Ascending aorta (tissue), 2 donors: ENCODE results near the gene SHMT2. TPM values are rescaled to one million over a fixed set of nuclear protein-coding genes. Genes with fewer than 3 reads are reported as not detected.
A peak's percentile ranks its signal among the peaks of the same experiment; 100 is the strongest.

Experiments
- DNase-seq, 2 donors: peaks; one replicate each; pipeline ENCODE4 v3.0.0-alpha.2; 2019; ENCODE audit warnings: low spot score in 2 of 2
- H3K27ac ChIP-seq, 2 donors: fragments of 200-600 bp; sonication (generic); one replicate each; pipeline ENCODE4 v1.5.1; 2016 to 2017; ENCODE audit warnings: mild to moderate bottlenecking in 1 of 2
- H3K27me3 ChIP-seq: fragments of 200-600 bp; sonication (generic); one replicate; pipeline ENCODE4 v1.5.1; 2017
- H3K36me3 ChIP-seq, 2 donors: fragments of 200-600 bp; sonication (generic); one replicate each; pipeline ENCODE4 v1.5.1; 2016
- H3K4me1 ChIP-seq, 2 donors: fragments of 200-600 bp; sonication (generic); one replicate each; pipeline ENCODE4 v1.5.1; 2016 to 2017; ENCODE audit warnings: mild to moderate bottlenecking in 1 of 2
- H3K4me3 ChIP-seq, 2 donors: fragments of 200-600 bp; sonication (generic); one replicate each; pipeline ENCODE4 v1.5.1; 2016 to 2017; ENCODE audit warnings: mild to moderate bottlenecking in 1 of 2
- H3K9me3 ChIP-seq, 2 donors: fragments of 200-600 bp; sonication (generic); one replicate each; pipeline ENCODE4 v1.5.1; 2016
- intact Hi-C: fragments of 100-400 bp; cut with DNase I; formaldehyde crosslinking; loops from one replicate; pipeline ENCODE4 v1.15.1; 2023
- total RNA-seq: library from RNA; depleted of rRNA; stranded (reverse); fragments of >200 nt; gene quantifications from one replicate; pipeline ENCODE4 v1.1.0, GENCODE V29; 2016
- TF ChIP-seq, protein P1 (sequence below), 3 experiments: fragments of 200-600 bp in 2 of 3; fragments of 450-650 bp in 1 of 3; sonication (generic) in 2 of 3; IDR thresholded peaks; one replicate each; pipeline ENCODE4 v1.5.1; 2016 to 2019; ENCODE audit warnings: antibody characterized with exemption in 3 of 3, mild to moderate bottlenecking in 1 of 3, moderate library complexity in 1 of 3

Gene SHMT2
- total RNA-seq, 1 donor from 2014 or later: 136 TPM

DNA sequence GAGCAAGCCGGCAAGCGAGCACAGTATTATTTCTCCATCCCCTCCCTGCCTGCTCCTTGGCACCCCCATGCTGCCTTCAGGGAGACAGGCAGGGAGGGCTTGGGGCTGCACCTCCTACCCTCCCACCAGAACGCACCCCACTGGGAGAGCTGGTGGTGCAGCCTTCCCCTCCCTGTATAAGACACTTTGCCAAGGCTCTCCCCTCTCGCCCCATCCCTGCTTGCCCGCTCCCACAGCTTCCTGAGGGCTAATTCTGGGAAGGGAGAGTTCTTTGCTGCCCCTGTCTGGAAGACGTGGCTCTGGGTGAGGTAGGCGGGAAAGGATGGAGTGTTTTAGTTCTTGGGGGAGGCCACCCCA lies 16.8 kb upstream of the SHMT2 start:
- Histone ChIP-seq H3K4me1 (peaks cover 13 to 35% of the 10 kb centered on the region in 2 donors), H3K27ac (peak overlapping the region; percentile 68 to 76), H3K9me3 (no peaks in the 10 kb centered on the region), H3K27me3 (no peaks in the 10 kb centered on the region), H3K36me3 (peaks cover 42 to 50% of the 10 kb centered on the region in 2 donors), H3K4me3 (no peak overlapping the region)
- no peak for DNase-seq
- TF ChIP-seq, protein P1, sequence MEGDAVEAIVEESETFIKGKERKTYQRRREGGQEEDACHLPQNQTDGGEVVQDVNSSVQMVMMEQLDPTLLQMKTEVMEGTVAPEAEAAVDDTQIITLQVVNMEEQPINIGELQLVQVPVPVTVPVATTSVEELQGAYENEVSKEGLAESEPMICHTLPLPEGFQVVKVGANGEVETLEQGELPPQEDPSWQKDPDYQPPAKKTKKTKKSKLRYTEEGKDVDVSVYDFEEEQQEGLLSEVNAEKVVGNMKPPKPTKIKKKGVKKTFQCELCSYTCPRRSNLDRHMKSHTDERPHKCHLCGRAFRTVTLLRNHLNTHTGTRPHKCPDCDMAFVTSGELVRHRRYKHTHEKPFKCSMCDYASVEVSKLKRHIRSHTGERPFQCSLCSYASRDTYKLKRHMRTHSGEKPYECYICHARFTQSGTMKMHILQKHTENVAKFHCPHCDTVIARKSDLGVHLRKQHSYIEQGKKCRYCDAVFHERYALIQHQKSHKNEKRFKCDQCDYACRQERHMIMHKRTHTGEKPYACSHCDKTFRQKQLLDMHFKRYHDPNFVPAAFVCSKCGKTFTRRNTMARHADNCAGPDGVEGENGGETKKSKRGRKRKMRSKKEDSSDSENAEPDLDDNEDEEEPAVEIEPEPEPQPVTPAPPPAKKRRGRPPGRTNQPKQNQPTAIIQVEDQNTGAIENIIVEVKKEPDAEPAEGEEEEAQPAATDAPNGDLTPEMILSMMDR (IDR thresholded peaks at IDR 0.05): no peak
- intact Hi-C loops: loop anchor here (1.0 kb wide), 1 partner anchor 31 kb away; no protein-coding TSS in a partner anchor

DNA sequence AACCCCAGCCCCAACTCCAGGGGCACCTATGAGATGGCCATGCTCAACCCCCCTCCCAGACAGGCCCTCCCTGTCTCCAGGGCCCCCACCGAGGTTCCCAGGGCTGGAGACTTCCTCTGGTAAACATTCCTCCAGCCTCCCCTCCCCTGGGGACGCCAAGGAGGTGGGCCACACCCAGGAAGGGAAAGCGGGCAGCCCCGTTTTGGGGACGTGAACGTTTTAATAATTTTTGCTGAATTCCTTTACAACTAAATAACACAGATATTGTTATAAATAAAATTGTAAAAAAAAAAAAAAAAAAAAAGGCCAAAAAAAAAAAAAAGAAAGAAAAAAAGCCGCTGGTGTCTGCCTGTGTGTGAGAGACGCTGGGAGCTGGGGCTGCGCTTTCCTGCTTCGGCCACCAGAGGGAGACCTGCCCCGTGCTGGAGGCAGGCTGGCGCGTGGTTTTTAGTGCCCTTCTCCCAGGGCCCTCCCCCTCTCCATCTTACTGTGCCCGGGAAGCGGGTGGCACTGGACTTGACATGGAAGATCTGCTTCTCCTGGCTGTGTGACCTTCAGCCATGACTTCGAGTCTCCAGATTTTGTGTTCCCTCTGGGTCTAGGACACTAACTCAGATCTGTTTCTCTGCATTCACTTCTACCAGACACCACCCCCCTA lies 16.3 kb upstream of the SHMT2 start:
- peak; percentile 62 to 96 for DNase-seq
- Histone ChIP-seq H3K27ac (peak overlapping the region; percentile 68 to 76), H3K27me3 (no peaks in the 10 kb centered on the region)

DNA sequence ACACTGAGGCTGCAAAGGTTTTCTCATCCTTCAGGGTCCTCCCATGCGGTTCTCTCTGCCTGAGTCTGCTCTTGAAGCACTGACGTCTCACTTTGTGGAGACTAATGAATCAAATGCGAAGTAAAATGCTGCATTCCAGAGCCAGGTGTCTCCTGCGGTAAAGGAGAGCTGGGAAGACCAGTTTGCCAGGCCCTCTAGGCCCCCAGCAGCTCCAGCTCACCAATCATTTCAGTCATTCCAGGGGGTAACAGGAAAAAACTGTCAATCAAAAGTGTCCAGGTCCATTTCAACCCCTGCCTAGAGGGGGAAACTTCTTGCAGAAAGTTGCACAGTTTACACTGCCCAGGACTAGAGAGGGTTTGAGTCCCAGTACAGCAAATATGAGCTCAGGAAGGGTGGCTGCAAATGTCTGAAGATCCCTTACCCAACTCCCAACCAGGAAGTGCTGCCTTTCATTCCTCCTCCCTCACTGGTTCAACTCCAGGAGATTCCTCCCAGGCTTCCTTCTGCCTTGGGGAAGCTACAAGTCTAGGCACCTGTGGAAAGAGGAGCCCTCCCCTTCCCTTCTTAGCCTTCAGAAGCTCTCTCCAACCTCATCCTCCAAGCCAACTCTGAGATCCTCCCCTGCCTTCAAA lies 15.6 kb upstream of the SHMT2 start:
- TF ChIP-seq, protein P1 (IDR thresholded peaks at IDR 0.05): no peak
- peaks cover 30 to 38% of the 10 kb centered on the region in 2 donors for H3K36me3 ChIP-seq
- peaks cover 13 to 35% of the 10 kb centered on the region in 2 donors for H3K4me1 ChIP-seq
- intact Hi-C loops: loop anchor here (1.0 kb wide), 2 partner anchors 25 to 29 kb away; no protein-coding TSS in a partner anchor
- peak overlapping the region in 1 of 2 donors; percentile 31 for H3K27ac ChIP-seq
- H3K4me3 ChIP-seq: no peak overlapping the region
- no peak for DNase-seq
- no peaks in the 10 kb centered on the region for H3K27me3 ChIP-seq
- H3K9me3 ChIP-seq: no peaks in the 10 kb centered on the region

More for the DNA sequence above, 16.3 kb upstream of the SHMT2 start:
- H3K4me1 ChIP-seq: peaks cover 13 to 35% of the 10 kb centered on the region in 2 donors
- H3K4me3 ChIP-seq: no peak overlapping the region
- TF ChIP-seq, protein P1 (IDR thresholded peaks at IDR 0.05): peak; percentile 89 to 95 (median 92)
- H3K9me3 ChIP-seq: no peaks in the 10 kb centered on the region
- intact Hi-C loops: loop anchor here (1.0 kb wide), 1 partner anchor 30 kb away; no protein-coding TSS in a partner anchor
- H3K36me3 ChIP-seq: peaks cover 37 to 45% of the 10 kb centered on the region in 2 donors

DNA sequence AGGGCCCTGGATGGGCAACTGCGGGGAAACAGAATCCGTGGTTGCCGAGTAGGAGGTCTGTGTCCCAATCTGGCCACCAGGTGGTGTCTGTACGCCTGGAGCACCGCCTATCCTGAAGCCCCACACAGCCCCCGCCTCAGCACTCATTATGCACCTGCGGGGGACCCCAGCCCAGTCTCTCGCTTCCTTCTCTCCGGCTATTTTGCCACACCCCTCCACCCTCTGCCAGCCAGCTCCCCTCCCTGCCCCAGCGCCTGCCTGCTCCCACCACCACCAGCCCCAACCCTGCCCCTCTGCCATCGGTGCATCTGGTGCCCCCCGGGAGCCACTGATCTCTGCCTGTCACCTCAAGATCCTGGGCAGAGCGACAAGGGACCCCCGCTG lies 15.1 kb upstream of the SHMT2 start:
- Histone ChIP-seq H3K4me1 (peaks cover 13 to 35% of the 10 kb centered on the region in 2 donors), H3K27me3 (no peaks in the 10 kb centered on the region), H3K9me3 (no peaks in the 10 kb centered on the region), H3K4me3 (no peak overlapping the region), H3K27ac (peak overlapping the region in 1 of 2 donors; percentile 31), H3K36me3 (peaks cover 25 to 33% of the 10 kb centered on the region in 2 donors)
- no peak for DNase-seq
- intact Hi-C loops: loop anchor here (1.0 kb wide), 1 partner anchor 25 kb away; no protein-coding TSS in a partner anchor
- TF ChIP-seq, protein P1 (IDR thresholded peaks at IDR 0.05): peak; percentile 53 to 66 (median 65)

DNA sequence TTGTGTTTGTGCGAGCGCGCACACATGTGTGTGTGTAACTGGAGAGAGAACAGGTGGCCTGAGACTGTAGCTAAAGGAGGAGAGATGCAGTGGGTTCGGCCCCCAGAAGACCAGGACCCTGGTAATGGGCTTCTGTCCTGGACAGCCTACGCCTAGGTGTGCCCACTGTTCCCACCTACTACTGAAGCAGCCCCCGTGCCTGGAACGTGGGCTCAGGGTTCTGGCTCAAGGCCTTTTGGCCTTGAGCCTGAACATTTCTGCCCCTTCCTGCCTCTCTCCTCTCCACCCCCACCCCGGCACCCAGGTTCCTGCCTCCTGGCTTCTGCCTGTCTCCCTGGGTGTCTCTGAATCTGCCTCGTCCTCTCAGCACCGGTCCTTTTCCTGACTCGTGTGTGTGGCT lies 14.4 kb upstream of the SHMT2 start:
- H3K4me3 ChIP-seq: no peak overlapping the region
- H3K27ac ChIP-seq: no peak overlapping the region
- DNase-seq: no peak
- H3K36me3 ChIP-seq: peaks cover 19 to 26% of the 10 kb centered on the region in 2 donors
- no peaks in the 10 kb centered on the region for H3K27me3 ChIP-seq
- H3K9me3 ChIP-seq: no peaks in the 10 kb centered on the region
- intact Hi-C loops: no loop called here
- H3K4me1 ChIP-seq: peaks cover 13 to 35% of the 10 kb centered on the region in 2 donors
- TF ChIP-seq, protein P1 (IDR thresholded peaks at IDR 0.05): no peak
